Measurements from ENCODE around the gene PRAME.
A peak's percentile ranks its signal among the peaks of the same experiment; 100 is the strongest.

PRAME gene

GRCh38 chr22:22579869-22580604, 21.0 kb upstream of the PRAME start:
- no peak for DNase-seq

- no peak for DNase-seq
Observed at GRCh38 chr22:22578702-22579424, 19.8 kb upstream of the PRAME start.

- no peak for DNase-seq
Observed at GRCh38 chr22:22576989-22577427, 17.9 kb upstream of the PRAME start.

GRCh38 chr22:22576244-22576988, 17.4 kb upstream of the PRAME start:
- DNase-seq, result peak; percentile 23

- DNase-seq, result no peak
Observed at GRCh38 chr22:22574361-22574760, 15.3 kb upstream of the PRAME start.

GRCh38 chr22:22573047-22573889, 14.2 kb upstream of the PRAME start:
- no peak for DNase-seq

- DNase-seq, result no peak
Observed at GRCh38 chr22:22571862-22572261, 12.8 kb upstream of the PRAME start.

GRCh38 chr22:22571429-22571828, 12.4 kb upstream of the PRAME start:
- DNase-seq, result no peak

- no peak for DNase-seq
Observed at GRCh38 chr22:22569218-22569617, 10.2 kb upstream of the PRAME start.

GRCh38 chr22:22565981-22566380, 6.9 kb upstream of the PRAME start:
- DNase-seq, result no peak

GRCh38 chr22:22558071-22558971, 744 bp downstream of the PRAME start:
- no peak for DNase-seq

- no peak for DNase-seq
Observed at GRCh38 chr22:22556995-22557925, 1.8 kb downstream of the PRAME start.

GRCh38 chr22:22556578-22556977, 2.5 kb downstream of the PRAME start:
- DNase-seq, result no peak

- no peak for DNase-seq
Observed at GRCh38 chr22:22555596-22555995, 3.5 kb downstream of the PRAME start.

GRCh38 chr22:22554587-22555284, 4.3 kb downstream of the PRAME start:
- DNase-seq, result no peak

GRCh38 chr22:22553735-22554586, 5.1 kb downstream of the PRAME start:
- no peak for DNase-seq

- DNase-seq, result no peak
Observed at GRCh38 chr22:22553141-22553540, 5.9 kb downstream of the PRAME start.

GRCh38 chr22:22552630-22553029, 6.4 kb downstream of the PRAME start:
- no peak for DNase-seq
